SK-N-SH (cell line): ENCODE measurements around the gene ARHGAP29. TPM values are rescaled to one million over a fixed set of nuclear protein-coding genes. Genes with fewer than 3 reads are reported as not detected.

Source experiments
- CTCF ChIA-PET: fragments of 300-600, 350-600 bp; formaldehyde crosslinking; extraction: SDS; loops from one replicate; lab custom pipeline; 2021; lab: Yijun Ruan, JAX
- POLR2A ChIA-PET: fragments of 350-600 bp; sonication (Branson Sonifier 250); formaldehyde crosslinking; extraction: SDS; loops from one replicate; lab custom pipeline; 2020; ENCODE audit warnings: antibody characterized with exemption, inconsistent platforms; lab: Yijun Ruan, JAX
- DNase-seq: peaks from one replicate; pipeline ENCODE4 v3.0.0; 2012
- H2AFZ ChIP-seq: fragments of 200-600 bp; sonication (generic); 2 replicates; pipeline ENCODE4 v1.8.1; 2016; ENCODE audit warnings: antibody characterized with exemption, mild to moderate bottlenecking, low read depth
- H3F3A ChIP-seq: fragments of 200-600 bp; sonication (generic); replicated peaks from 2 replicates; pipeline ENCODE3; 2016; ENCODE audit warnings: antibody characterized with exemption, mild to moderate bottlenecking; ENCODE audit not compliant: insufficient read depth
- H3K27ac ChIP-seq, 2 experiments: fragments of 200-500 bp in 1 of 2; fragments of 200-600 bp in 1 of 2; sonication (Bioruptor generic) in 1 of 2; sonication (generic), shearing (Covaris generic) in 1 of 2; 2 replicates each; pipeline versions ENCODE4 v1.5.1 to v1.6.1; 2014 to 2016; ENCODE audit warnings: low read depth in 2 of 2, inconsistent platforms in 1 of 2, low read length in 1 of 2, mild to moderate bottlenecking in 1 of 2, mixed read lengths in 1 of 2
- H3K27me3 ChIP-seq: fragments of 200-600 bp; sonication (generic), shearing (Covaris generic); 2 replicates; pipeline ENCODE4 v1.6.1; 2016; ENCODE audit warnings: mixed run types; ENCODE audit not compliant: insufficient read depth
- H3K36me3 ChIP-seq, 2 experiments: fragments of 200-500 bp in 1 of 2; fragments of 200-600 bp in 1 of 2; sonication (Bioruptor generic) in 1 of 2; sonication (generic) in 1 of 2; replicated peaks in 1 of 2; 2 replicates each; pipeline versions ENCODE3 to v1.5.1; 2014 to 2016; ENCODE audit warnings: low read length in 1 of 2, mild to moderate bottlenecking in 1 of 2; ENCODE audit not compliant: insufficient read depth in 2 of 2, control insufficient read depth in 1 of 2
- H3K4me1 ChIP-seq, 2 experiments: fragments of 200-500 bp in 1 of 2; fragments of 200-600 bp in 1 of 2; sonication (Bioruptor generic) in 1 of 2; sonication (generic), shearing (Covaris generic) in 1 of 2; 2 replicates each; pipeline versions ENCODE4 v1.5.1 to v1.6.1; 2014 to 2016; ENCODE audit warnings: low read depth in 1 of 2, low read length in 1 of 2, mixed run types in 1 of 2; ENCODE audit not compliant: insufficient read depth in 2 of 2, control insufficient read depth in 1 of 2
- H3K4me2 ChIP-seq: fragments of 200-600 bp; sonication (generic), shearing (Covaris generic); 2 replicates; pipeline ENCODE4 v1.6.1; 2017; ENCODE audit warnings: mixed run types
- H3K4me3 ChIP-seq, 2 experiments: fragments of 200-500 bp in 1 of 2; fragments of 200-600 bp in 1 of 2; sonication (Bioruptor generic) in 1 of 2; sonication (generic), shearing (Covaris generic) in 1 of 2; 2 replicates each; pipeline versions ENCODE4 v1.5.1 to v1.8.1; 2014 to 2016; ENCODE audit warnings: low read depth in 2 of 2, inconsistent platforms in 1 of 2, low read length in 1 of 2, mild to moderate bottlenecking in 1 of 2, mixed read lengths in 1 of 2, moderate library complexity in 1 of 2
- H3K79me2 ChIP-seq: fragments of 200-600 bp; sonication (generic); 2 replicates; pipeline ENCODE4 v1.8.1; 2017; ENCODE audit warnings: mild to moderate bottlenecking; ENCODE audit not compliant: insufficient read depth
- H3K9ac ChIP-seq: fragments of 200-600 bp; sonication (generic); 2 replicates; pipeline ENCODE4 v1.6.1; 2017; ENCODE audit warnings: mixed run types
- H3K9me2 ChIP-seq: fragments of 200-600 bp; sonication (generic); 2 replicates; pipeline ENCODE4 v1.6.1; 2017; ENCODE audit warnings: mixed run types
- H3K9me3 ChIP-seq: fragments of 200-600 bp; sonication (generic); 2 replicates; pipeline ENCODE4 v1.6.1; 2017; ENCODE audit warnings: mixed run types, mild to moderate bottlenecking, moderate library complexity
- H4K20me1 ChIP-seq: fragments of 200-600 bp; sonication (generic); 2 replicates; pipeline ENCODE4 v1.6.1; 2017; ENCODE audit warnings: mild to moderate bottlenecking, mixed run types; ENCODE audit not compliant: insufficient read depth
- CHD2 ChIP-seq: fragments of 150-350 bp; IDR thresholded peaks from 2 replicates; pipeline ENCODE4 v1.6.1; 2018; ENCODE audit warnings: low read length; ENCODE audit not compliant: partially characterized antibody
- CTCF ChIP-seq: fragments of 200-600 bp; sonication (generic); IDR thresholded peaks from 2 replicates; pipeline ENCODE4 v1.6.1; 2017; ENCODE audit warnings: antibody characterized with exemption, mild to moderate bottlenecking, moderate library complexity
- EZH2phosphoT487 ChIP-seq: fragments of 200-600 bp; sonication (generic); IDR thresholded peaks from 2 replicates; pipeline ENCODE4 v1.6.1; 2017; ENCODE audit warnings: low read depth, mixed run types, mild to moderate bottlenecking, antibody characterized with exemption, moderate library complexity, borderline replicate concordance
- FOXJ3 ChIP-seq: sonication (generic); formaldehyde crosslinking; IDR thresholded peaks from 2 replicates; pipeline ENCODE4 v1.5.1; 2020; ENCODE audit warnings: mild to moderate bottlenecking, missing genetic modification reagents
- JUND ChIP-seq: IDR thresholded peaks from 2 replicates; pipeline ENCODE4 v1.4.0; 2012
- RAD21 ChIP-seq: IDR thresholded peaks from 2 replicates; pipeline ENCODE4 v1.6.1; 2012; ENCODE audit warnings: mild to moderate bottlenecking, low read length
- TCF12 ChIP-seq: IDR thresholded peaks from 2 replicates; pipeline ENCODE4 v1.4.0; 2012
- TEAD4 ChIP-seq: IDR thresholded peaks from 2 replicates; pipeline ENCODE4 v1.4.0; 2012; ENCODE audit warnings: mild to moderate bottlenecking, borderline replicate concordance; ENCODE audit not compliant: insufficient read depth
- ZBTB33 ChIP-seq: IDR thresholded peaks from 2 replicates; pipeline ENCODE4 v1.4.0; 2012; ENCODE audit warnings: low read depth, borderline replicate concordance
- WGBS: methylation state at CpG from one replicate; pipeline ENCODE4 v1.1.6; 2017; ENCODE audit warnings: low lambda C conversion rate; 5-methylcytosine and 5-hydroxymethylcytosine counted together
- polyA plus RNA-seq, 3 experiments: library from polyadenylated mRNA; depleted of rRNA; stranded (reverse); fragments of >200 nt; gene quantifications; 2 replicates each; pipeline ENCODE4 v1.2.3, GENCODE V29; 2012
- TF ChIP-seq, protein P1 (sequence below): IDR thresholded peaks from 2 replicates; pipeline ENCODE4 v1.4.0; 2012; ENCODE audit warnings: low read depth, borderline replicate concordance

ARHGAP29 gene
- polyA plus RNA-seq, 1 of the 3 experiments (the other 2 are of a cell fraction), result 20.1 TPM

DNA sequence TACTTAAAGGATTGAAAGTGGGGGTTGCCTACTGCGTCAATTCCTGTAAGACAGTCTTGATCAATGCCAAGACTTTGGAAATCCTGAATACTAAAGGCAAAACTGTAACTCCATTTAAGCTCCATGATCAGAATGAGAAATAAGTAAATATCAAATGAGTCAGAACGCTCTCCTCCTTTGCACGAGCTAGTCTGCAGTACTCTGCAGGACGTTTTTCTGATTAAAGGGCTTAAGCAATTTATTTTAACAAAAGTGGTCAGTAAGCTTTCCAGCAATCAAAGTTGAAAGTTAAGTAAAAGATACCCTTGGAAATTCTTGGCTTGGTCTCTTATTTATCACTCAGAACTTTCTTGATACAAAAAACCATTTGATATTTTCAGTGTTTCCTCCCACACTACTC, 35.7 kb upstream of the ARHGAP29 start:
- WGBS, result 73% methylated on average over 4 of the region's 4 CpGs
- no peak overlapping the region for H3K4me3 ChIP-seq
- H3K4me2 ChIP-seq, result no peak overlapping the region
- no peak overlapping the region for H2AFZ ChIP-seq
- H3K36me3 ChIP-seq, result no peaks in the 10 kb centered on the region
- H3K4me1 ChIP-seq, result peaks cover 3 to 11% of the 10 kb centered on the region in 2 experiments; a peak in 3 of 4 replicates
- ChIA-PET CTCF (interaction anchor here (1.0 to 2.3 kb wide), 2 partner anchors 13 to 63 kb away, joined by 3 to 9 read pairs; no protein-coding TSS in a partner anchor), POLR2A (no interaction called here)
- H3F3A ChIP-seq, result no peaks in the 10 kb centered on the region
- no peak for DNase-seq
- no peak overlapping the region for H3K27ac ChIP-seq
- no peak for TF ChIP-seq TCF12
- TF ChIP-seq, protein P1, sequence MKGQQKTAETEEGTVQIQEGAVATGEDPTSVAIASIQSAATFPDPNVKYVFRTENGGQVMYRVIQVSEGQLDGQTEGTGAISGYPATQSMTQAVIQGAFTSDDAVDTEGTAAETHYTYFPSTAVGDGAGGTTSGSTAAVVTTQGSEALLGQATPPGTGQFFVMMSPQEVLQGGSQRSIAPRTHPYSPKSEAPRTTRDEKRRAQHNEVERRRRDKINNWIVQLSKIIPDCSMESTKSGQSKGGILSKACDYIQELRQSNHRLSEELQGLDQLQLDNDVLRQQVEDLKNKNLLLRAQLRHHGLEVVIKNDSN, result no peak
- no peak for TF ChIP-seq FOXJ3 (CRISPR knock-in tag)
- TF ChIP-seq EZH2phosphoT487, result no peak
- TF ChIP-seq JUND, result no peak
- TF ChIP-seq CTCF, result no peak
- TF ChIP-seq RAD21, result no peak
- no peaks in the 10 kb centered on the region for H3K9me3 ChIP-seq
- no peaks in the 10 kb centered on the region for H3K79me2 ChIP-seq
- H3K9me2 ChIP-seq, result no peaks in the 10 kb centered on the region
- H3K9ac ChIP-seq, result no peak overlapping the region
- H4K20me1 ChIP-seq, result no peaks in the 10 kb centered on the region
- no peaks in the 10 kb centered on the region for H3K27me3 ChIP-seq

- H4K20me1 ChIP-seq, result no peaks in the 10 kb centered on the region
- H3F3A ChIP-seq, result no peaks in the 10 kb centered on the region
- H3K4me2 ChIP-seq, result no peak overlapping the region
- H3K9ac ChIP-seq, result no peak overlapping the region
- no peaks in the 10 kb centered on the region for H3K79me2 ChIP-seq
- POLR2A ChIA-PET, result no interaction called here
- no peaks in the 10 kb centered on the region for H3K36me3 ChIP-seq
- no peak overlapping the region for H3K27ac ChIP-seq
- no peak overlapping the region for H3K4me3 ChIP-seq
- no peak overlapping the region for H2AFZ ChIP-seq
- TF ChIP-seq ZBTB33 (no peak), TEAD4 (no peak), FOXJ3 (CRISPR knock-in tag) (no peak), CHD2 (no peak)
- TF ChIP-seq, all 33 proteins: peak for 0
- CTCF ChIA-PET, result interaction anchor here (1.1 to 2.3 kb wide), 2 partner anchors 14 to 63 kb away, joined by 3 to 9 read pairs; no protein-coding TSS in a partner anchor
- peaks cover 3 to 11% of the 10 kb centered on the region in 2 experiments; a peak in 3 of 4 replicates for H3K4me1 ChIP-seq
- 91% methylated on average over 1 of the region's 1 CpG for WGBS
- no peaks in the 10 kb centered on the region for H3K9me2 ChIP-seq
- DNase-seq, result no peak
- H3K9me3 ChIP-seq, result no peaks in the 10 kb centered on the region
- H3K27me3 ChIP-seq, result no peaks in the 10 kb centered on the region
Measured at GRCh38 chr1:94272388-94272787, 35.0 kb upstream of the ARHGAP29 start.
